Natural killer cell (primary cell): Measurements from ENCODE around the gene ZFP1. TPM values are rescaled to one million over a fixed set of nuclear protein-coding genes. Genes with fewer than 3 reads are reported as not detected.

Experiments used
- ATAC-seq, 3 donors: fragments of 150-1000 bp in 2 of 3; fragments of 200-7000 bp in 1 of 3; cut with Tn5 transposase; 1 replicate in 1 of 3; 2 replicates in 2 of 3; pipeline ENCODE4 v1.10.0; 2021; ENCODE audit warnings: mild to moderate bottlenecking in 2 of 3, moderate library complexity in 2 of 3
- DNase-seq, 2 donors: peaks; one replicate each; pipeline versions ENCODE4 v3.0.0 to v3.0.0-alpha.2; 2013 to 2021; ENCODE audit warnings: mixed read lengths in 1 of 2
- H3K27ac ChIP-seq: one replicate; pipeline ENCODE4 v1.5.1; 2013; ENCODE audit warnings: mild to moderate bottlenecking, low read length
- H3K27me3 ChIP-seq: one replicate; pipeline ENCODE4 v1.6.1; 2013; ENCODE audit warnings: low read length; ENCODE audit not compliant: control insufficient read depth, insufficient read depth
- H3K36me3 ChIP-seq: one replicate; pipeline ENCODE4 v1.6.1; 2013; ENCODE audit warnings: low read length; ENCODE audit not compliant: control insufficient read depth, insufficient read depth
- H3K4me1 ChIP-seq: one replicate; pipeline ENCODE4 v1.6.1; 2013; ENCODE audit warnings: low read length; ENCODE audit not compliant: control insufficient read depth, insufficient read depth
- H3K4me3 ChIP-seq: one replicate; pipeline ENCODE4 v1.5.1; 2013; ENCODE audit warnings: low read length
- H3K9me3 ChIP-seq: one replicate; pipeline ENCODE4 v1.6.1; 2013; ENCODE audit warnings: low read length; ENCODE audit not compliant: control insufficient read depth, insufficient read depth
- H3K27ac Mint-ChIP-seq, 2 donors: one replicate each; pipeline ENCODE4 v1.8.0; 2022; ENCODE audit warnings: mild to moderate bottlenecking in 2 of 2, mixed read lengths in 2 of 2, moderate library complexity in 1 of 2
- H3K27me3 Mint-ChIP-seq, 2 donors: one replicate each; pipeline ENCODE4 v1.8.0; 2022; ENCODE audit warnings: low read depth in 2 of 2, mixed read lengths in 2 of 2
- H3K36me3 Mint-ChIP-seq: one replicate; pipeline ENCODE4 v1.8.0; 2022; ENCODE audit warnings: mixed read lengths
- H3K4me1 Mint-ChIP-seq, 2 donors: one replicate each; pipeline ENCODE4 v1.8.0; 2022; ENCODE audit warnings: mixed read lengths in 2 of 2
- H3K4me3 Mint-ChIP-seq: one replicate; pipeline ENCODE4 v1.8.0; 2022; ENCODE audit warnings: mild to moderate bottlenecking, moderate library complexity, mixed read lengths
- H3K9me3 Mint-ChIP-seq, 2 donors: one replicate each; pipeline ENCODE4 v1.8.0; 2022; ENCODE audit warnings: mixed read lengths in 2 of 2
- CTCF ChIP-seq: fragments of 200-600 bp; IDR thresholded peaks from one replicate; pipeline ENCODE4 v1.8.0; 2022; ENCODE audit warnings: antibody characterized with exemption
- WGBS: methylation state at CpG from one replicate; pipeline ENCODE4 v1.1.7; 2013; ENCODE audit warnings: missing lambda C conversion rate; ENCODE audit not compliant: insufficient coverage; 5-methylcytosine and 5-hydroxymethylcytosine counted together
- intact Hi-C: fragments of 100-400 bp; cut with micrococcal nuclease; formaldehyde crosslinking; loops from one replicate; pipeline ENCODE4 v1.14.2; 2022
- total RNA-seq, 4 donors: library from RNA; stranded (reverse); fragments of 120-200 nt in 1 of 4; gene quantifications; one replicate each; pipeline versions ENCODE4 v1.2.3 to v1.2.4, GENCODE V29; 2013 to 2022

ZFP1 gene
- total RNA-seq, 3 donors from 2014 or later (not counting 1 experiment from before 2014, with no cell fraction given) = 9.0 to 16.2 (median 14.9) TPM

- H3K27ac Mint-ChIP-seq = peak overlapping the region in 1 of 2 donors; percentile 86
- no peak for TF ChIP-seq CTCF
- intact Hi-C loops = no loop called here
- H3K27me3 ChIP-seq = no peaks in the 10 kb centered on the region
- H3K27me3 Mint-ChIP-seq = no peaks in the 10 kb centered on the region
- H3K36me3 Mint-ChIP-seq = no peaks in the 10 kb centered on the region
- peak overlapping the region; percentile 76 for H3K4me3 Mint-ChIP-seq
- no peaks in the 10 kb centered on the region for H3K36me3 ChIP-seq
- ATAC-seq = peak; percentile 78 to 98 (median 90)
- WGBS = 18% methylated on average over 3 of the region's 5 CpGs
- peaks cover 0 to 12% of the 10 kb centered on the region in 2 donors for H3K4me1 Mint-ChIP-seq
- H3K4me1 ChIP-seq = peaks cover 6% of the 10 kb centered on the region
- H3K9me3 Mint-ChIP-seq = no peaks in the 10 kb centered on the region
- peak overlapping the region; percentile 35 for H3K27ac ChIP-seq
- H3K9me3 ChIP-seq = no peaks in the 10 kb centered on the region
- peak overlapping the region; percentile 10 for H3K4me3 ChIP-seq
- DNase-seq = peak in 1 of 2 donors; percentile 34
Observed at GRCh38 chr16:75219838-75220237, 71.5 kb downstream of the ZFP1 start.

Other genes starting within 250 kb of the ZFP1 start
- 10 to 100 TPM; 60.5 to 83.7 (median 73.2) TPM for gene WDR59, start 163.4 kb upstream of the ZFP1 start, total RNA-seq
- 1 to 10 TPM; 2.4 to 5.1 (median 3.4) TPM for gene ZNRF1, start 149.5 kb upstream of the ZFP1 start, total RNA-seq
- gene LDHD, start 31.7 kb upstream of the ZFP1 start, total RNA-seq = 1 to 10 TPM in 1 of 3 donors, under 1 TPM in 1, not detected in 1; 0.12 to 1.3 TPM
- not detected for gene CTRB2, start 58.6 kb downstream of the ZFP1 start, total RNA-seq
- not detected for gene CTRB1, start 70.5 kb downstream of the ZFP1 start, total RNA-seq
- not detected for gene BCAR1, start 103.1 kb downstream of the ZFP1 start, total RNA-seq